GM19328 (cell line): ENCODE data around the gene PEAK1.

Experiments used
- ATAC-seq: cut with Tn5 transposase; IDR thresholded peaks from one replicate; pipeline ENCODE4 v1.9.1; 2021; ENCODE audit warnings: mild to moderate bottlenecking, moderate library complexity; ENCODE audit not compliant: unreplicated experiment

The PEAK1 gene

DNA sequence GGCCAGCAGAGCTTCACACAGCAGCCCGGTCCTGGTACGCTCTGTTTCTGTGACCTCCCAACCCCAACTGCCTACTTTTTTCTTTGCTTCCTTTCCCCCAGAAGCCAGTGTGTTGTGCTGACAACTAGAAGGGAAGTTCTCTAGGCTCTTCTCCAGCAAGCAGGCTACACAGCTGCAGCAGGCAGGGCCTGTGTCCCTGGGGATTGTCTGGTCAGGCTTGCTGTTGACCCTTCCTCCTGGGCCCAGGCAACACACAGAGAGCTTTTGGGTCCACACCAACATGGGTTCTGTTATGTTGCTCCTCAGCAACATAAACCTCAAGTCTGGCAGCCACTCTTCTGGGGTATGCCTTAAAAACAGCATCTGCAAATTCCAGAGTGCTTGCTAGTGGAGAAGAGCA lies 312.8 kb downstream of the PEAK1 start:
- no peak for ATAC-seq

DNA sequence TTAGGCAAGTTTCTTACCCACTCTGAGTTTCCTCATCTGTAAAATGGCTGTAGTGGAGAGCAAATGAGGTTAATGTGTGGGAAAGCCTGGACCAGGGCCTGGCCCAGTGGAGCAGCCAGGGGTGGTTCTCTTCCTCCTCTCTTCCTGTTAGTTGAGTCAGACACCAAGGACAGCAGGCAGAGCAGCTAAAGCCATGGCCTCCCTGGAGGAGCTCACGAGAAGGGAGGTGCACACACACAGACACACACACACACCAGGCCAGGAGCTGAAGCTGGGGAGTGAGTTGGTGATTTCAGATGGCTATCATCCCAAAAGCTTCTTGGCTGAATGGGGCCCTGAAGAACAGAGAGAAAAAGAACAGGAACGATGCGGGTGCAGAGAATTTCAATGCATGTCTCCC lies 315.7 kb downstream of the PEAK1 start:
- no peak for ATAC-seq

DNA sequence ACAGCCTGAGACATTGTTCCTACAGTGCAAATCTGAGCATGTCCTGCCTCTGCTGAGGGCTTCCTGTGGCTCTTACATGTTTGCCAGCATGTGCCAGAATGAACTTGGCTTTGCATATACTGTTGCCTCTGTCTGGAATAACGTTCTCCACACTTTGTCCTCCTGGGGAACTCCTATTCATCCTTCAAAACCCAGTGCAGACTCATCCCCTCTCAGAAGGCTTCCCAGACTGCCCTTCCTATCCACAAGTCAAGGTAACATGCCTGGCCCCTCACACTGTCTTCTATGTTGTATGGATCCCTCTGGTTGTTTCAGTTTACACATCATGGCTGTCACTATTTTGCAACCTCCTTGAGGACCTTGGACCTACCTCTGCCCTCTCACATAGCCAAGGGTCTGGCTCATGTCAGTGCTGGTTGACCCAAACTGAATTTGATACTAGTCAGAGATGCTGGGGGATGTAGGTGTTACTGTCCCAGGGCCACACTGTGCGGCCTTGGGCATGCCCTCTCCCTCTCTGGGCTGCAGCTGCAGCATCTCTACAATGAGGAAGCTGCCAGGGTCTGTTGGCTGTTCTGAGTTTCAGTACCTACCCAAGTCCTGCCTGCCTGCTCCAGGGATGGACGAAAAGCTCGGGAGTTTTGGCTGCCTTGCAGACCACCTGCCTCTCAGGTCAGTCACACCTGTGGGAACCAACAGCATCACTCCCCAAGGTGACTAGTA lies 320.0 kb downstream of the PEAK1 start:
- ATAC-seq = no peak

DNA sequence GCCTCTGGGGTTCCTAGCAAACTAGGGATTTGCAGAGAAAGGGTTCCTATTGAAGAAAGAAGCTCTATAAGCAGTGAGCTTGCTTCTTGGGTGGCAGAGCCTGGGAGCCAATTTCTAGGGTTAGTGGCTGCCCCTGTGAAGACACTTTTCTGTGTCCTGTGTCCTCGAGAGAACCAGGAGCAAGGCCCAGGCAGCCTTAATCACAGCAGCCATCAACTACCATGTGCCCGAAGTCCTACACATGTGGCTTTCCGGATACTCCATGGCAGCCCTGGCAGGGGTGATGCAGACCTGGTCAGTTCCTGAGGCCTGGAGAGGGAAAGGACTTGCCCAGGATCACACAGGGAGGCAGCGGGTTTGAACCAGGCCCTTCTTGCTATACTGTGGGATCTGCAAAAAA lies 321.3 kb downstream of the PEAK1 start:
- ATAC-seq = no peak

DNA sequence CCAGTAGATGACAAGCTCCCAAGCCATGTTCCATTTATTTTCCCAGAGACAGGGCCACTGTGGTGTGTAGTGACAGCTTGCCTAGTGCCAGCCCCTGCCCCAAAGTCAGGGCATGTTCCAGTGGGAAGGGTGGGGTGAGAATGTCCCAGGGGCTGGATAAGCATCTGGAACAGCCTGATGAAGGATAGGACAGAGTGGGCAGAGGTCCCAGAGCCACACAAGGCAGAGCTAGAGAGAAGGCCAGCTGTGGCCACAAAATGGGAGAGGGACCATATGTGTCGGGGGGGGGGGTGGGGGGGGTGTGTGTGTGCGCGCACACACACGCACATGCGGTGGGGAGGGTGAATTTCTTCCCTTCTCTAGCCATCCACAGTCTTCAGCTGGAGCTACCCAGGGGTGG lies 322.0 kb downstream of the PEAK1 start:
- ATAC-seq = no peak

DNA sequence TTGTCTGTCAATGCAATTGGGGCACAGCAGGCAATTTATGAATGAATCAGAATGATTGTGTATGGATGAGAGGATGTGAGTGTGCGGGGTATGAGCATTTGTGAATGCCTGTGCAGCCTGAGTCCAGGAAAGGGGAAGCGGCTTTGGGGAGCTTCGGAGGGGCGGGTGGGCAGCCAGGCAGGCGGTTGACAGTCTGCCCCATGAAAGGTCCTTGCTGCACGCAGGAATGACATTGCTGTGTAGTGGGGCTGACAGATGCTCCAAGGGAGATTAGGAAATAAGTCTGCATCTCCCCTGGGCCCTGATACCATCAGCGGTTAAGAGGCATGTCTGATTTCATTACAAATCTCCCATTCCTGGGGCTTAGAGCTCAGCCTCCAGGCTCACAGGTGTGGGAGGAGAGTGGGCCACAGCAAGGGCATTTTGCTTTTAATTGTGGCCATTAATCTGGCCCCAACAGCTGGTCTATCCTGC lies 322.6 kb downstream of the PEAK1 start:
- ATAC-seq = no peak

DNA sequence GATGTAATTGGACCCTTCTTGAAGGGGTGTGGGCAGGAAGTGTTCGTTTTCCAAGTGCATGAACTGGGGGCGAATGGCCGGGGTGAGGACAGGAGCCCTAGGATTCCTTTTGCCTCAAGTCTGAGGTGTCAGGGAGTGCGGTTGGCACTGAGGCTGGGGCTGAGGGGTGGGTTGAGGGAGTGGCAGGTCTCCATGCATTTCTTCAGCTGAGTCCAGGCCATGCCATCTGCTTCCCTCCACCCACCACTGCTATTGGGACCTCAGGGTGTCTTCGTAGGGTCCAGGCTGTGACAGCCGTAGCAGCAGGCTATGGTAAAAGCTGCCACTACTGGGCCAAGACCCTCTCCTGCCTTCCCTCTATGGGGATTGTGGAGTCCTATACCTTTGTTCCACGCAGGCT lies 323.4 kb downstream of the PEAK1 start:
- no peak for ATAC-seq

DNA sequence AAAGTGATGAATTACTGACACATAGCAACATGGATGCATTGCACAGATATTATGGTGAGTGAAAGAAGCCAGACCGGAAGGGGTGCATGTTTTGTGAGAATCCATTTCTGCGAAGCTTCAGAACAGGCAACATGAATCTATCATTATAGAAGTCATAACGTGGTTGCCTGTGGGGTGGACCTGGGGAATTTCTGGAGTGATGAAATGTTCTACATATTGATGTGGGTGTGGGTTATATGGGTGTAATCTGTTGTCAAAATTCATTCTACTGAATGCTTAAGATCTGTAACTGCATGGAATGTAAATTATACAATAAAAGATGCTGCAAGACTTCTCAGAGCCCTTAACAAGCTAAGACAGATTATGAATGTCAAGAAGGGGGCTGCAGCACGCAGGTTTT lies 323.8 kb downstream of the PEAK1 start:
- ATAC-seq = no peak

DNA sequence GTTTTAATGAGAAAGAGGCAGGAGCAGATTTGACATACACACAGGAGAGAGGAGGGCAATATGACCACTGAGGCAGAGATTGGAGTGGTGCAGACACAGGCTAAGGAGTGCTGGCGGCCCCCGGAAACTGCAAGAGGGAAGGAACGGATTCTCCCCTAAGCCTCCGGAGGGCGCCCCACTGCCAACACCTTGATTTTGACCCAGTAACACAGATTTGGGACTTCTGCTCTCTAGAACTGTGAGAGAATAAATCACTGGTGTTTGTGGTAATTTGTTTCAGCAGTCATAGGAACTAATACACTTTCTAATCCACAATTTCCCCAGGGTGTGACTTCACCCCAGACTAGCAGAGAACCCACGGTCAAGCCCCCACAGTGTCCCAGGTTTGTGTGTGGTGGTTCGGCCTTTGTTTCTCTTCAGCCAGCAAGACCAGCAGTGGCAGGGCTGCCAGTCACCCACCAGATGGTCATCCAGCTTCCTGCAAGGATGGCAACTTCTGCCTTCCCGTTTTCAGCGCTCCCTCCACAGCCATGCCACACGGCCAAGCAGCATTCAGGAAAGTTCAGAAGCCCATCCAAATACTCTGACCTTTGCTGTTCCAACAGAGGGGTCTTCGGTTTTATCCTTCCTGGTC lies 325.4 kb downstream of the PEAK1 start:
- ATAC-seq = no peak

DNA sequence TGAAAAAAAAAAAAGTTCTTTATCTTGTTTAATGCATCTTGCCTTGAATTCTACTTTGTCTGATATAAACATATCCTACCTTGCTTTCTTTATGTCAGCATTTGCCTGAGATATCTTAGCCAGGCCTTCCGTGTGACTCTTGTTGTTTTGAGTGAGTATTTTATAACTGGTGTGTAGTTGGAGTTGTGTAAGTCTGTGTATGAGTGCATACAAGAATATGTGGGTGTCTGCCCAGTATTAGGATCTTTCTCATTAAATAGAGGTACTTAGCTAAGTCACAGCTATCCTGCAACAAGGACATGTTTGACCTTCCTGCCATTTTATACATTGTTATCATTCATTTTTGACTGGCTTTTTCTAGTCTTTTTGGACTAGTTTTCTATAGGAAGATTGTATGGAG lies 326.5 kb downstream of the PEAK1 start:
- no peak for ATAC-seq

DNA sequence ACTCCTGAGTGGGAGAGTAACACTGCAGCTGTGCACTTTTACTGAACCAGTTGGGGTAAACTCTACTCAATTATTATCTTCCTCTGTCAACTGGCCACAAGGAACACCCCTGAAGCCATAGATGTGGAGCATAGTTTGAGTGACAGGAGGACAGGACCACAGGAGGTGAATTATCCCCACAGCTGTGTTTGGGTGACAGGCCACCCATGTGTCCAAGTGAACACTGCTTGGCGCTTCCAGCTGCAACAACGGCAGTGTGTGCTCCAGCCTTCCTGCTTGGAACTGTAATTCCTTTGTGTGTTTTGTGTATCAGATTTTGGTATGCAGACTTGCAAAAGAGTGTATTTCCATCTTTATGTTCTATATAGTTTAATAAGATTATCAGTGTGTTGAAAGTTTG lies 328.8 kb downstream of the PEAK1 start:
- ATAC-seq = no peak

DNA sequence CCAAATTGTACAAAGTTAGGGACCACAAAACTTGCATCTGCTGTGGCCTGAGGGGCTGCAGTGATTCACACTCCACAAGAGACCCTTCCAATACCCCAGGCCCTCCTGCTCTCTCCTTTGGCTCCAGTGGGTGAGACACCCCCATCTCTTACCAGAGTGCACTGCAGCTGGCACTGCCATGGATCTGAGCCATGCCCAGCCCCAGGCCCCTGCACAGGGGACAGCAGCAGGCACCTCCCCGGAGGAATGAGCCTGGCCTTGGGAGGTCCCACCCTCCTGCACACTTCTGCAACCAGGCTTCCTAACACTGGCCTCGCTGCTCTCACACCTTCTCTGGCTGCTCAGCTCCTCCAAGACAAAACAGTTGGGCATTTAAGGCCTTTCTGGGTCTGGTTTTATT lies 332.7 kb downstream of the PEAK1 start:
- ATAC-seq = no peak

DNA sequence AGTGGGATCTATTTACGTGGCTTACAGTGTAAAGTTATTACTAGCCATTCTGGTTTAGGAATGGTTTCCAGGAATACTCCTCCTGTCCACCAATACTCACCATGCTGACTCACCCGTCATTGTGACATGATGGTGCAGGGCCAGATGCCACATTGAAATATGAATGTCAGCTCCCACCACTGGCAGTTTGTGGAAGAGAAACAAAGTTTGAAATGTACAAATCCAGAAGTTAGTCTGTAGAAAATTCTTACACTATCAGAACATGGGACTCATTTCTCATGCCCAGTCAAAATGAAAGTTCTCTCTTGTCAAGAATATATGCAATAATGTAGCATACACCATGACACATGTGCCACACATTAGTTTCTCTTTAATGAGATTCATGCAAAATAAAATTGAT lies 334.6 kb downstream of the PEAK1 start:
- ATAC-seq = no peak

DNA sequence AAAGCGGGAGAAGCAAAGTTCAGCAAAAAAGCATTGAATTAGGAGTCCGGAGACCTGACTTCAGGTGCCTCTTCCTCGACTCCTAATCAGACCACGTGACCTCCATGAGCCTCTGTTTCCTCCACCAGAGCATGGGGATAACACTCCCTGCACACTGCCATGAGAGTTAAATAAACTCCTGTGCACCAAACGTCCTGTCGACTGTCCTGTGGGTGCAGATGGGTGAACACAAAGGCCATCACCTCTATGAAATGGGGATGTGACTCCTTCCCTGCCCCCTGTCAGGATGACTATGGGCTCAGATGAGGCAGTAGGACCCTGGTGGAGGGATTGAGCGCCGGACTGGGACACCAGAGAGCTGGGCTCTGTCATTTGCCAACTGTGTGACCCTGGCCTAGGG lies 335.5 kb downstream of the PEAK1 start:
- ATAC-seq = no peak

DNA sequence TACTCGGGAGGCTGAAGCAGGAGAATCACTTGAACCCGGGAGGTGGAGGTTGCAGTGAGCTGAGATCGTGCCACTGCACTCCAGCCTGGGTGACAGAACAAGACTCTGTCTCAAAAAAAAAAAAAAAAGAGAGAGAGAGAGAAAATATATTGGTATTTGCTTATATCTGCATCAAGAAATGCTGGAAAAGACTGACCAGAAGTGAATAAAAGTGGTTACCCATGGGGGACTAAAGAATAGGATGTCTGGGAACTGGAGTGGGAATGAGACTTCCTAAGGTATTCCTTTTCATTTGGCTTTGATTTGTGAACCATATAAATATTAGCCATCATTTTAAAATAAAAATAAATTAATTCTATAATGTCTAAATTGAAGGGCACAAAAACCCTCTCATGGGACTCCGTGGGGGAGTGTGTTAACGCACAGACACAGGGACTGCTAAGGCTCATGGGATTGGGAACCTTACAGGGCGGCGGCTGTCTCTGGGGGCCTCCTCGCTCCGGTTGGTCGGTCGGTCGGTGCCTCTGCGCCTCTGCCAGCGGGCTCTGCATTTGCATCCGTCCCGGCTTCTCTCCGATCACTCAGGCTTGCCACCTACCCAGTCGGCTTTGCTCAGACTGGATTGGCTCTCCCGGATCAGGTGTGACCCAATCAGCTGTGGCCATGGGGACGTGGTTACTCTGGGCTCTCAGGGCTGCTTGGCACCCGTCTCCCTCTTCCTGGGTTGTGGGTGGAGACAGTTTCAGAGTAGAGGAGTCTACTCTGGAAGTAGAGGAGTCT lies 336.3 kb downstream of the PEAK1 start:
- peak; percentile 81 for ATAC-seq

DNA sequence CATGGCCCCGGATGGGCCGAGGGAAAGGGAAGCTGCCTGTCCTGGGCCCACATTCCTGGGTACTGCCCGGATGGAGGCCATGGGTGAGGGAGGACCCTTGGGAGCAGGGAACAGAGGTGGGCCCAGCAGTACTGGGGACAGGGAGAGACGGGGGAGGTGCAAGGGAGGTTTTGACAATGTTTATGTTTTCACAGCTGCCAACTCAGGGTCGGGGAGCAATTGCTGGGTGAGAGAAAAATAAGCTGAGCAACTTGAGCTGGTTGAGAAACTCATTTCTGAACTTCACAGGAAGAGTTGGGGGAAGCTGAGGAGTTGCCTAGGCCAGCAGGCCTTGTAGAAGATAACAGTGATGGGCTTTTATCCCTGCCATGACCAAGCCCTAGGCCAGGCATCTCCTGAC lies 337.9 kb downstream of the PEAK1 start:
- no peak for ATAC-seq

DNA sequence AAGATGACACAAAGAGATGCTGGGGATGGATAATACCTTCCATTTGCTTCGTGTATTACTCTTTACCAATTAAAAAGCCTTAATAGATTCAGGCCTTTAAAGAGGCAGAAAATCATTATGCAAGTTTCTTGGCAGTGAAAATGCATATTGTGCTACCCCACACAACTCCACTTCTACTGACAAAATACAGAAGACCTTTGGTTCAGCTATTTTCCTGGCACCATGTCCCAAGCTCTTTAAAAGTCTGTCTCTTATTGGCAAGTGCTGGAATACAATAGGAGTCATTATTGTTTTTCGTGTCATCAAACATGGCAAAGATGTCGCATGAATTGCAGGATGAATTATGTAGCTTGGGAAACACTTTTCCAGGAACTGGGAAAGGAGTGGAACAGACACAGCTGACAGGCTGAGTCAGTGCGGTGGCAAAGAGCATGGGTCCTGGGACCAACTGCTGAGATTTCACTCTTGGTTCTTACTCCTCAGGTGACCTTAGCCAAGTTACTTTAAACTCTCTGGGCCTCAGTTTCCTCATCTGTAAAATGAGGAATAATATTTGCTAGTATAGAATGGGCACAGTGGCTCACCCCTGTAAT lies 343.5 kb downstream of the PEAK1 start:
- no peak for ATAC-seq

DNA sequence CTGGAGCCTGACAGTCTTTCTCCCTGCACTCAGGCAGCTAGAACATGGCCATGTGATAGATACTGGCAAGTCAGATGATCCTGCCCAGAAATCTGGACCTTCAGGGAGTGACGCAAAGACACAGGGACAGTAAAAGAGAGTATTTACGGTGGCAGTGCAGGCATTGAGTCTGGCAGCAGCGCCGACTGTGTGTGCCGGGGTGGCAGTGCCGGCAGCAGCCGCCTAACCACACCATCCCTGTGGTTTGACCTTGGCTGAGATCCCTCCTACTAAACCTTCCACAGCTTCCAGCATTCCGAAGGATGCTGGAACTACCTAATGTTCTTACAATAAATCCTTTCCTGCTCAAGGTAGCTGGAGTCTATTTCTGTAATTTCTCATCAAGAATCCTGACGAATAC lies 344.4 kb downstream of the PEAK1 start:
- ATAC-seq = no peak

DNA sequence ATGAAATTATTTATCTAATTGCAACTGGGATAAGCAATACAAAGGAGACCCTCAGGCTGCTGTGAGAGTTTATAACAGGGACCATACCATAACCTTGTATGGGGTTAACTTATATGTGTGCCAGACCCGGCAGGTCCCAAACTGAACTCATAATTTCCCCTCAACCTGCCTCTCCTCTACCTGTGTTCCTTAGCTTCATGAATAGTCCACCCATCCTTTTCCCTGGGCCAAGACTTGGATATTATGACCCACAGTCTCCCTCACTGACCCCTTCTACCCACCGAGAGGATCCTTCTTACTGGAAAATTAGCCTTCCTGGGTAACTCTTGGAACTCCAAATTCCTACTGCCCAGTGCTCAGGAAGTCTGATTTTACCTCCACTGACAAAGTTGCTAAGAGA lies 345.6 kb downstream of the PEAK1 start:
- ATAC-seq = no peak

DNA sequence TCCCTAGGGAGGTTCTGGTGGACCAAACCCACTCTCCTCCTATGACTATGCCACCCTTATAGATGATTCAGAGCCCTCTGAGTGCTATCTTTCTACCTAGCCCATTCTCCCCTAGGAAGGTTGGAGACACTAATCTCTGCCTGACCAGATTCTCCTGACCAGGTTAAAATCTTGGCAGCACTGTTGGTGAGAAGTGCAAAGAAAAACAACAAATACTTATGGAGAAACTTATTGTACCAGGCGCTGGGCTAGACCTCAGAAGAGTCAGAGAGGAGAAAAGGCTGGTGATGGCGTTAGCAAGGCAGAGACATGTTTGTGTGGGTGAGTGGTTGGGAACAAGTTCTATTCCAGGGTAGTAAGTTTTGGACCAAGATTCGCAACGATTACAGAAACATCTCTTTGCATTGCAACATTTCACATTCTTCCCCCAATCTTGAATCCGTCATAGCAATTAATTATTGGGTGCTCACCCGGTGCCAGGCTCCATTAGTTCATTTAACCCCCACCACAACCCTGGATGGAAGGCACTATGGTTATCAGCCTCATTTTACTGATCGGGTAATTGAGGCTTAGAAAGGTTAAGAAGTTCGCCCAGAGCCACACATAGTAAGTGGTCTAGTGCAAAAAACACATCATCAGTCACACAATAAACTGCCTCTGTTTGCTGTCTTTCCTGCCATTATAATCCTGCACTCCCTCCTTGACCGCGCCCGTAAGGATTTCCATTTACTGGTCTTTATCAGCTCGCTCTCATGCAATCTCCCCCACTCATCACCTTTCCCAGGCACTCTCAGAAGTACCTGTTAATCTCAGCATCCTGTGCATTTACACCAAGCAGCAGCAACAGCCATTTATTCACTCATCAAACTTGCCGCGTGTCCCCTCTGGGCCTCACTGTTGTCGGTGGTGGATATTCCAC lies 348.3 kb downstream of the PEAK1 start:
- ATAC-seq = no peak
